ENCODE measurements around the gene ESPL1.

DNA sequence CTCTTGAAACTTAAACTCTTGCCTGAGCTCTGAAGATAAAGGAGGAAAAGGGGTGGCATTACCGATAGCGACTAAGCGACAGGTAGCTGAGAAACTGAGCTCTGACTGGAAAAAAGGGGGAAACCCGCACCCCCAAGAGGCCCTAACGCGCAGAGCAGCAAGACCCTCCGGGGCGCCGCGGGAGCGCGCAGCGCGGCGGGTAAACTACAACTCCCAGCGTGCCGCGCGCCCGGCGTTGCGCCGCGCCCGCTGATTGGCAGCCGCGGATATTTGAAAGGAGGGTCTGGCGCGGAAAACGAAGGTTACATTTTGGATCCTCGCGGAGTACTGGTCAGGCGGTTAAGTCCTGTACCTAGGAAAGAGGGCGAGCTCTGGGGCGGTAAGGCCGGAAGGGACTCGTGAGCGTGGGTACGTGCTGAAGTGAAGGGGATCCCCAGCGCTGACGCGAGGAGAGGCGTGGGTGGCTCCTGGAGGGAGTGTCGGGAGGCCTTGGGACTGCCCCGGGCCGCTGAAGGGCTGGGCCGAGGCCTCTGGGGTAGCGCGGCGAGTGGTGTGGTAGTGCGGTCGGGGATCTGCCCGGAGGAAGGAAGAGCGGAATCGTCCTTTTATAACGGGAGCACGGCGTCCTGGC lies at the start of gene ESPL1:
- TF ChIP-seq POLR2AphosphoS5 (IDR thresholded peaks at IDR 0.05) (peak; percentile 17 to 49 (median 27)), POLR2A (IDR thresholded peaks at IDR 0.05) (no peak)

All from breast epithelium (tissue), 3 donors.